Brain microvascular endothelial cell (primary cell): Measurements from ENCODE around the gene CORO1A.
"Not testable (repeated sequence)": the region's sequence is repeated elsewhere in the genome, so short reads cannot be mapped to it uniquely, and the experiment has no call there.

Experiments used
- DNase-seq: peaks from one replicate; pipeline ENCODE4 v3.0.0-alpha.2; 2020
- H3K27ac ChIP-seq: fragments of 250-450 bp; sonication (Bioruptor Pico); 2 replicates; pipeline ENCODE4 v1.5.1; 2020; ENCODE audit warnings: mild to moderate bottlenecking, moderate library complexity
- H3K27me3 ChIP-seq: fragments of 250-450 bp; sonication (Bioruptor Pico); replicated peaks from 2 replicates; pipeline ENCODE4 v1.5.1; 2020; ENCODE audit warnings: mild to moderate bottlenecking
- H3K36me3 ChIP-seq: fragments of 250-450 bp; sonication (Bioruptor Pico); replicated peaks from 2 replicates; pipeline ENCODE4 v1.5.1; 2020; ENCODE audit warnings: mild to moderate bottlenecking
- H3K4me3 ChIP-seq: 2 replicates; pipeline ENCODE4 v1.5.1; 2011; ENCODE audit warnings: low read depth, mild to moderate bottlenecking, control low read depth, low read length, moderate library complexity
- CTCF ChIP-seq: IDR thresholded peaks from 2 replicates; pipeline ENCODE4 v1.5.1; 2011; ENCODE audit warnings: low read depth, mild to moderate bottlenecking, moderate library complexity, low read length, control low read depth, inconsistent platforms; ENCODE audit errors: missing control alignments
- in situ Hi-C: cut with HindIII; loops from 2 replicates; pipeline ENCODE4 v1.10.0; 2017; ENCODE audit warnings: low sequenced_read_pairs, low pct_ligation_motif_present

CORO1A gene

DNA sequence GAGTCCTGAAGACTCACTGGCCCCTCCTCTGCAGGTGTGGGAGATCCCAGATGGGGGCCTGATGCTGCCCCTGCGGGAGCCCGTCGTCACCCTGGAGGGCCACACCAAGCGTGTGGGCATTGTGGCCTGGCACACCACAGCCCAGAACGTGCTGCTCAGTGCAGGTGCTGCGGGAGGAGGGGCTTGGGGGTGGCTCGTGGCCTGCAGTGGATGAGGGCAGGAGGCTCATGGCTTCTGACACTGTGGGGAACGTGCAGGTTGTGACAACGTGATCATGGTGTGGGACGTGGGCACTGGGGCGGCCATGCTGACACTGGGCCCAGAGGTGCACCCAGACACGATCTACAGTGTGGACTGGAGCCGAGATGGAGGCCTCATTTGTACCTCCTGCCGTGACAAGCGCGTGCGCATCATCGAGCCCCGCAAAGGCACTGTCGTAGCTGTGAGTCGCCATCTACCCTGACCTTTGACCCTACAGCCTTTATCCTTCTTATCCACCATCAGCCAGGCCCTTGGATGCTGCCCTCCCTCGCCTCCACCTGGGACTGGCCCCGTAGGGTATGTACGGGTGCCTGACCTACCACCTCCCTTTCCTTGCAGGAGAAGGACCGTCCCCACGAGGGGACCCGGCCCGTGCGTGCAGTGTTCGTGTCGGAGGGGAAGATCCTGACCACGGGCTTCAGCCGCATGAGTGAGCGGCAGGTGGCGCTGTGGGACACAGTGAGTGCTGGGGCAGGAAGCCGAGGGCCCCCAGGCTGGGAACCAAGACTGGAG is 3.6 kb downstream of the CORO1A start:
- in situ Hi-C loops, result no loop called here
- H3K4me3 ChIP-seq, result no peak overlapping the region
- no peak overlapping the region for H3K27ac ChIP-seq
- DNase-seq, result peak; percentile 24
- peak; percentile 78 for TF ChIP-seq CTCF
- H3K27me3 ChIP-seq, result no peaks in the 10 kb centered on the region
- H3K36me3 ChIP-seq, result no peaks in the 10 kb centered on the region

GRCh38 chr16:30187556-30187865 is 4.1 kb downstream of the CORO1A start:
- Histone ChIP-seq H3K4me3 (no peak overlapping the region), H3K27ac (no peak overlapping the region), H3K27me3 (no peaks in the 10 kb centered on the region), H3K36me3 (no peaks in the 10 kb centered on the region)
- TF ChIP-seq CTCF, result no peak
- no peak for DNase-seq
- in situ Hi-C loops, result no loop called here

DNA sequence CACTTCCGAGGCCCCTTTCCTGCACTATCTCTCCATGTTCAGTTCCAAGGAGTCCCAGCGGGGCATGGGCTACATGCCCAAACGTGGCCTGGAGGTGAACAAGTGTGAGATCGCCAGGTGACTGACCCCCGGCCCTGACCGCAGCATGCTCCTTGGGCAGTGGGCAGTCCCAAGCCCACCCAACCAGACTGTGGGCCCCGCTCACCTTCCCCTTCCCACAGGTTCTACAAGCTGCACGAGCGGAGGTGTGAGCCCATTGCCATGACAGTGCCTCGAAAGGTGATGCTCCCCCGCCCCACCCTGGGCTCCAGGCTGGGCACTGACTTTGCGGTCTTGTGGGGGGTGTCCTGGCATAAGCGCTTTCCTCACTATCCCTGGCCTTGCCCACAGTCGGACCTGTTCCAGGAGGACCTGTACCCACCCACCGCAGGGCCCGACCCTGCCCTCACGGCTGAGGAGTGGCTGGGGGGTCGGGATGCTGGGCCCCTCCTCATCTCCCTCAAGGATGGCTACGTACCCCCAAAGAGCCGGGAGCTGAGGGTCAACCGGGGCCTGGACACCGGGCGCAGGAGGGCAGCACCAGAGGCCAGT is 4.7 kb downstream of the CORO1A start:
- no peak for TF ChIP-seq CTCF
- H3K4me3 ChIP-seq, result no peak overlapping the region
- in situ Hi-C loops, result no loop called here
- no peaks in the 10 kb centered on the region for H3K27me3 ChIP-seq
- H3K27ac ChIP-seq, result no peak overlapping the region
- DNase-seq, result no peak
- H3K36me3 ChIP-seq, result no peaks in the 10 kb centered on the region

- in situ Hi-C loops, H3K27me3 ChIP-seq, H3K36me3 ChIP-seq, H3K4me3 ChIP-seq, H3K27ac ChIP-seq, DNase-seq: not testable (repeated sequence)
Observed at GRCh38 chr16:30191158-30191557, 7.8 kb downstream of the CORO1A start.

DNA sequence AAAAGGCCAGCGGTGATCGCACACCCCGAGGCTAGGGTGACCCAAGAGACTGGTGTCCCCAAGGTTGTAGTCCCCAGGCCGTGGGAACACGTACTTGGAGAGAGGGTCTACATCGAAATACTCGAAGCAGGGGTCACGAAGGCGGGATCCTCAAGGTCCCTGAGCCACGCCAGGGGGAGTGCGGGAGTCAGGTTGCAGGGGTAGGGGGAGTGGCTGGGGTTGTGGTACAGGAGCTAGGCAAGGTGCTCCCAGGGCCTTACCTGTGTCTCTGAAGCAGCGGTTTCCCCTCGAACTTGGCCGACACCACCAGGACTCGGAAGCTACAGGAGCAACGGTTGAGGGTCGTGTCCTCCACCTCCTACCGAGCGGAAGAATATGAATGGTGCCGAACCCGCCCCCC is 9.7 kb downstream of the CORO1A start:
- H3K27me3 ChIP-seq, H3K27ac ChIP-seq, in situ Hi-C loops, H3K4me3 ChIP-seq, DNase-seq, H3K36me3 ChIP-seq: not testable (repeated sequence)

GRCh38 chr16:30193615-30194014 is 10.2 kb downstream of the CORO1A start, which contains the start of the genes BOLA2B and SLX1A:
TSS of gene BOLA2B (minus strand) at chr16:30193666. CDS start at chr16:30193595, 71 bp downstream.
TSS of gene SLX1A (plus strand) at chr16:30193875. CDS start at chr16:30194085, 210 bp downstream.
- H3K27me3 ChIP-seq, H3K27ac ChIP-seq, H3K36me3 ChIP-seq, DNase-seq, in situ Hi-C loops: not testable (repeated sequence)
- peak within 1 kb of the TSS; percentile 49 for H3K4me3 ChIP-seq

DNA sequence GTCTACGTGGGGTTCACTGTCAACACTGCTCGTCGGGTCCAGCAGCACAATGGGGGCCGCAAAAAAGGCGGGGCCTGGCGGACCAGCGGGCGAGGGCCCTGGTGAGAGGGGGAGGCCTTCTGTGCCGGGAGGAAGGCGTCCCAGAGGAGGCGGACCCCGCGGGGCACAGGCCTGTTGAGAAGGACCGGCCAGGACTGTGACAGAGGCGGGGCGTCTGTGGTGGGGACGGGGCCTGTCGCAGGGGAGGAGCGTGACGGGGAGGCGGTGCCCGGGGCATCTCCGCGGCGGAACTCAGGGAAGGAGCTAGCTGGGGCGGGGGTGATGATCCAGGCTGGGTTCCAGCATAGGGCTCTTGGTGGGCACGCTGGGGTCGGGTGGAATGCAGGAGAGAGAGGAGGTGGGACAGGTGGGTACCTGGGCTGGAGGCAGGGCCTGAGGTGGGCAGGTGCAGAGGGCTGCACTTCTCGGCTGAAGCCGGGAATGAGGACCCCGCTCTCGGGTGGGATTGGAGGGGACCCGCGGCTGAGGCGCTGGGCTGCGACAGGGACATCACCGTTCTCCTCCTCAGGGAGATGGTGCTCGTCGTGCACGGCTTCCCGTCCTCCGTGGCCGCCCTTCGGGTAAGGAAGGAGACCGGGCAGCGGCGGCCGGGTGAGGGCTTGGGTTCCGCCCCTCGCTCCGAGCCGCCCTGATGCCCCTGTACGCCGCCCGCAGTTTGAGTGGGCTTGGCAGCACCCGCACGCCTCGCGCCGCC is 10.9 kb downstream of the CORO1A start:
- in situ Hi-C loops, H3K36me3 ChIP-seq, H3K27ac ChIP-seq, DNase-seq, H3K27me3 ChIP-seq: not testable (repeated sequence)
- H3K4me3 ChIP-seq, result peak overlapping the region; percentile 49

DNA sequence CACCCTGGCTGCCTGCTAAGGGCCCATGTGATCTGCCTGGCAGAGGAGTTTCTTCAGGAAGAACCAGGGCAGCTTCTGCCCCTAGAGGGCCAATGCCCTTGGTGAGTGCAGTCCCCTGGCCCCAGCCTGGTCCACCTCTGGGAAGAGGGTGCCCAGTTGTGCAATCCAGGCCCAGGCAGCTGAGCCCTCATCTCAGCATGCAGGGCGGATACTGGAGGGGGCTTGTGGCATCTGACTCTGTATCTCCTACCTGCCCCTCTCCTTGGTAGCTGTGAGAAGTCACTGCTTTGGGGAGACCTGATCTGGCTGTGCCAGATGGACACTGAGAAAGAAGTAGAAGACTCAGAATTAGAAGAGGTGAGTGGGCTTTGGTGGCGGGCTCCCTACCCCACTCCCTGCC is 13.6 kb downstream of the CORO1A start:
- H3K4me3 ChIP-seq, H3K27ac ChIP-seq, in situ Hi-C loops, H3K27me3 ChIP-seq, DNase-seq, H3K36me3 ChIP-seq: not testable (repeated sequence)

DNA sequence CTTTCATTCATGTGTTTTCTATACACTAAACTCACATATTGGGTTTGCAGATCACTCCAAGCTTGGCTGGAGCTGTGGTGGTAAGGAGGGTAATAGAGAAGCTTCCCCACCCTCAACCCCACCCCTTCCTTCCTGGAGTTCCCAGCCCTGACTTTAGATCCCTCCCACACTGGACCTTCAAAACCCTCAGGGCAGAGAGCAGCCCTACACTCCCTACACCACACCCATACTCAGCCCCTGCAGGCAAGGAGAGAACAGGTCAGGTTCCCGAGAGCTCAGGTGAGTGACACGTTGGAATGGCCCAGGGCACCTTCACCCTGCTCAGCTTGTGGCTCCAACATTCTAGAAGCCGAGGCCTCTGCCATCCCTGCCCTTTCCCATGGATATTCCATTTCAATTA is 15.6 kb downstream of the CORO1A start, which contains the start of gene SULT1A3:
Gene SULT1A3 (plus strand): TSS at position 207 of the 400 bp plus-strand sequence. CDS start 1,474 bp downstream, outside the sequence.
- H3K27me3 ChIP-seq, H3K4me3 ChIP-seq, in situ Hi-C loops, H3K36me3 ChIP-seq, DNase-seq, H3K27ac ChIP-seq: not testable (repeated sequence)

DNA sequence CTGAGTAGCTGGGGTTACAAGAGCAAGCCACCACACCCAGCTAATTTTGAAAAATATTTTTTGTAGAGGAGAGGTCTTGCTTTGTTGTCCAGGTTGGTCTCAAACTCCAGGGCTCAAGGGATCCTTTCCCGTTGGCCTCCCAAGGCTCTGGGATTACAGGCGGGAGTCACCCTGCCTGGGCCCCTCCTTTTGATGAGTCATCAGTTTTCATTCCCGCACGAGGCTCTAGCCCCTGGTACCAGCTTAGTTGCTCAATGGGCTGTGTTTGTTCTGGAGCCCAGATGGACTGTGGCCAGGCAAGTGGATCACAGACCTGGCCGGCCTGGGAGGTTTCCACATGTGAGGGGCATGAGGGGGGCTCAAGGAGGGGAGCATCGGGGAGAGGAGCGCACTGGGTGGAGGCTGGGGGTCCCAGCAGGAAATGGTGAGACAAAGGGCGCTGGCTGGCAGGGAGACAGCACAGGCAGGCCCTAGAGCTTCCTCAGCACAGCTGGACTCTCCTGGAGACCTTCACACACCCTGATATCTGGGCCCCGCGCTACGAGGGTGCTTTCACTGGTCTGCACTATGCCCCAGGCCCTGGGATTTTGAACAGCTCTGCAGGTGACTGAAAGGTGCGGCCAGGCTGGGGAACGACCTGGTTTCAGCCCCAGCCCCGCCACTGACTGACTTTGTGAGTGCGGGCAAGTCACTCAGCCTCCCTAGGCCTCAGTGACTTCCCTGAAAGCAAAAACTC is 16.4 kb downstream of the CORO1A start:
- H3K36me3 ChIP-seq, in situ Hi-C loops, H3K27ac ChIP-seq, DNase-seq, H3K4me3 ChIP-seq, H3K27me3 ChIP-seq: not testable (repeated sequence)
